HG02981 (cell line): ENCODE results near the gene LUC7L.
"Not testable (repeated sequence)": the region's sequence is repeated elsewhere in the genome, so short reads cannot be mapped to it uniquely, and the experiment has no call there.

ENCODE experiments used
- ATAC-seq: cut with Tn5 transposase; IDR thresholded peaks from one replicate; pipeline ENCODE4 v1.9.1; 2021; ENCODE audit warnings: mild to moderate bottlenecking, moderate library complexity; ENCODE audit not compliant: unreplicated experiment

Gene LUC7L

GRCh38 chr16:167122-167690 lies 62.0 kb downstream of the LUC7L start:
- ATAC-seq = no peak

- ATAC-seq = no peak
Observed at GRCh38 chr16:166375-167121, 62.7 kb downstream of the LUC7L start.

GRCh38 chr16:165539-166374 lies 63.5 kb downstream of the LUC7L start, which contains the start of gene HBM:
Gene HBM, plus strand, starts transcription at chr16:165978. Its CDS starts 20 bp downstream, at chr16:165998.
- ATAC-seq = no peak

GRCh38 chr16:164827-165538 lies 64.3 kb downstream of the LUC7L start:
- no peak for ATAC-seq

- not testable (repeated sequence) for ATAC-seq
Observed at GRCh38 chr16:164134-164823, 65.0 kb downstream of the LUC7L start.

GRCh38 chr16:163696-164095 lies 65.6 kb downstream of the LUC7L start:
- ATAC-seq = not testable (repeated sequence)

- ATAC-seq = not testable (repeated sequence)
Observed at GRCh38 chr16:163139-163538, 66.1 kb downstream of the LUC7L start.

- no peak for ATAC-seq
Observed at GRCh38 chr16:162271-162991, 66.8 kb downstream of the LUC7L start.

GRCh38 chr16:160691-161190 lies 68.5 kb downstream of the LUC7L start:
- no peak for ATAC-seq

- ATAC-seq = not testable (repeated sequence)
Observed at GRCh38 chr16:160242-160641, 69.0 kb downstream of the LUC7L start.

- no peak for ATAC-seq
Observed at GRCh38 chr16:159136-159849, 70.0 kb downstream of the LUC7L start.

GRCh38 chr16:155031-155398 lies 74.2 kb downstream of the LUC7L start:
- no peak for ATAC-seq

GRCh38 chr16:154217-155030 lies 74.8 kb downstream of the LUC7L start:
- no peak for ATAC-seq

- ATAC-seq = not testable (repeated sequence)
Observed at GRCh38 chr16:153550-154216, 75.6 kb downstream of the LUC7L start.

- not testable (repeated sequence) for ATAC-seq
Observed at GRCh38 chr16:153129-153521, 76.1 kb downstream of the LUC7L start.

- no peak for ATAC-seq
Observed at GRCh38 chr16:152141-153128, 76.8 kb downstream of the LUC7L start, which contains the start of gene HBZ. Gene HBZ, plus strand, starts transcription at chr16:152644. Its CDS starts 266 bp downstream, at chr16:152910.
